Measurements from ENCODE around the gene PRKCQ.

PRKCQ gene

DNA sequence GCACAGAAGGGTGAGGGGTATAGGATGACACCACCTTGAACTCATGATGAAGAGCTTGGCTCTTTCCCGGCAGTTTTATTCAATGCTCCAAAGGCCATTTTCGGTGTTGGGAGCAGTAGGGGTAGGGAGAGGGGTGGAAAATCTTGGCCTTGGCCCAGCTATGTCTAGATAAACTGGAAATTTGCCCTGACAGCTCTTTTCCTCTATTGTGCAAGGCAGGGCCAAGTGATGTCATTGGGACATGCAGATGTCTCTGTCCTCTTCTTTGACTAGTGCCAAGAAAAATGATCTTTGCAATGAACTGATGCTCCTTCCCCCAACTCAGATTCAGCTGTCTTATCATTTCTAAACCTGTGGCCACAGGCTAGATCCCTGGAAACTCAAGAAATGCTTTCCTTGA lies 27.7 kb upstream of the PRKCQ start:
- CTCF ChIA-PET, result no interaction called here
- POLR2A ChIA-PET, result no interaction called here
- no peak for DNase-seq (ENCODE audit: low read depth, low spot score)
- TF ChIP-seq, protein P1, sequence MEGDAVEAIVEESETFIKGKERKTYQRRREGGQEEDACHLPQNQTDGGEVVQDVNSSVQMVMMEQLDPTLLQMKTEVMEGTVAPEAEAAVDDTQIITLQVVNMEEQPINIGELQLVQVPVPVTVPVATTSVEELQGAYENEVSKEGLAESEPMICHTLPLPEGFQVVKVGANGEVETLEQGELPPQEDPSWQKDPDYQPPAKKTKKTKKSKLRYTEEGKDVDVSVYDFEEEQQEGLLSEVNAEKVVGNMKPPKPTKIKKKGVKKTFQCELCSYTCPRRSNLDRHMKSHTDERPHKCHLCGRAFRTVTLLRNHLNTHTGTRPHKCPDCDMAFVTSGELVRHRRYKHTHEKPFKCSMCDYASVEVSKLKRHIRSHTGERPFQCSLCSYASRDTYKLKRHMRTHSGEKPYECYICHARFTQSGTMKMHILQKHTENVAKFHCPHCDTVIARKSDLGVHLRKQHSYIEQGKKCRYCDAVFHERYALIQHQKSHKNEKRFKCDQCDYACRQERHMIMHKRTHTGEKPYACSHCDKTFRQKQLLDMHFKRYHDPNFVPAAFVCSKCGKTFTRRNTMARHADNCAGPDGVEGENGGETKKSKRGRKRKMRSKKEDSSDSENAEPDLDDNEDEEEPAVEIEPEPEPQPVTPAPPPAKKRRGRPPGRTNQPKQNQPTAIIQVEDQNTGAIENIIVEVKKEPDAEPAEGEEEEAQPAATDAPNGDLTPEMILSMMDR (IDR thresholded peaks at IDR 0.05; ENCODE audit: insufficient read depth, low read length, missing control alignments), result no peak
- no peak overlapping the region for H3K4me3 ChIP-seq (ENCODE audit: low read depth, low read length)

DNA sequence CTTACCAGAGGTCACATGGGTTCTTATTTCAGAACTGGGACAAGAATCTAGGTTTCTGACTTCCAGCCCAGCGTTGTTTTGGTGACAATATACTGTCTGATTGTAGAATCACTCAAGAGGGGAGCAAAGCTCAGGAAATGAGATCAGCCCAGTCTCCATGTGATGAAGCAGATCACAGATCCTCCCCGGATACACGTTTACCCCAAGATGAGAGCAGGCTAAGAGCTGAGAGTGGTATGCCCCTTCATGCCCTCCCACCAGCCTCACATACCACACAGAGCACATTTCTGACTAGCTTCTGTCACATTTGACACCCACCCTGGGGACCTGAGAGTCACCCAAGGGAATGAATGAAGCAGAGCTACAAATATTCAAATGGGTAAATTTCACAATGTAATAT lies 27.1 kb upstream of the PRKCQ start:
- POLR2A ChIA-PET, result no interaction called here
- TF ChIP-seq, protein P1 (IDR thresholded peaks at IDR 0.05; ENCODE audit: insufficient read depth, low read length, missing control alignments), result no peak
- H3K4me3 ChIP-seq (ENCODE audit: low read depth, low read length), result no peak overlapping the region
- CTCF ChIA-PET, result no interaction called here
- DNase-seq (ENCODE audit: low read depth, low spot score), result no peak

DNA sequence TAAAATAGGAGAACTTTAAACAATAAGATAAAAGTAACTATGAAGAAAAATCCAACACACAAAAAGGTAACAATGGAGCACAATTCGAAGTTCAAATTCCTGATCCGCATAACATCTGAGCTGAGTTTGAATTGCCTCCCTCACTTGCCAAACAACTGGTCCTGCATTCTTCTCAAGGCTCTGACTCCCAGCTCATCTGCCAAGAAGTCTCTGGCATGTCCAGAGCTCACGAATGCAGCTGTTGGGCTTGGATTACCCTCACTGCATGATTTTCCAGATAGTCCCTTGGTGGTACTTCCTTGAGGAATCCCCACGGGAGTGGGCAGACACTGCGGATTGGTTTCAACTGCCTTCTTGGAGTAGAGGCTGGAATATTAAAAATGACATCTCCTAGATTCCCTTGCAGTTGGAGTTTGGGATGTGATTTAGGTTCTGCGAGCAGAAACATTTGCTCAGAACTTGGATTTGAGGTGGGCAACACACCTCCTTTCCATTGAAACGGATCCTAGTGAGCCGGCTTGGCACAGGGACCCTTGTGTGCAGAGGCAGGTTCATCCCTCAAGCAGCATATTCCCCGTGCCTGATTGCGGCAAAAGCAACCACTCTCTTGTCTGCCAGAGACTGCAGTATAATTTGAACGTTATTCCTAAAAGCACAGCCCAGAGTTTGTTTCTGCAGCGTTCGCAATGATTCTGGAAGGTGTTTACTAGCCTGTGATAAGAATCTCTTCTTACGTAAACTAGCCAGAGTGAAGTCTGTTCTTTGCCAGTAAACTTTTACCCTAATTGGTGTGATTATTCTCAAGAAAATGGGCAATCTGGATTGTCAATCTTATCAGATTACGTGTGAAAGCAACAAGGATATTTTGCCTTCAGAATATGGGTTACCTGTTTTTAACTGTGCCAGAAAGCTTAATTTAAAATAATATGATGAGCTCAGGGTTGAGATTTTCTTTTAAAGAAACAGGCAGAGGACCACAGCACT lies 23.4 kb upstream of the PRKCQ start:
- POLR2A ChIA-PET, result no interaction called here
- CTCF ChIA-PET, result no interaction called here
- no peak overlapping the region for H3K4me3 ChIP-seq (ENCODE audit: low read depth, low read length)
- no peak for DNase-seq (ENCODE audit: low read depth, low spot score)
- TF ChIP-seq, protein P1 (IDR thresholded peaks at IDR 0.05; ENCODE audit: insufficient read depth, low read length, missing control alignments), result no peak

DNA sequence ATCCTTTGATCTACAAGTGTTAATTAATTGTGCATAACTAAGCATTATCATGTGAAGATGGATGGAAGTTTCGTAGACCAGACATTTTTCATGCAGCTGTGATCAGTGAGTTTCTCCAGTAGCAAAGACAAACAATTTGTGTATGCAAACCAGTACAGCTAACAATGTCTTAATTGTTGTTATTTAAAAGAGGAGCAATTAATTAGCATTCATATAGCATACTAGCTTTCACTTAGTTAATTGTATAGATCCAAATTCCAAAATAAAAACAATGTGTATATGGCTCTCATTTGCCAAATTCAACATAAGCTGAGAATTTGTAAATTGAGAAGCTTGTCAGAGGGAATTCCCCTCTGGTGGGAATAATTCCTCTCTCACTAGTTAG lies 22.6 kb upstream of the PRKCQ start:
- TF ChIP-seq, protein P1 (IDR thresholded peaks at IDR 0.05; ENCODE audit: insufficient read depth, low read length, missing control alignments), result no peak
- ChIA-PET POLR2A (no interaction called here), CTCF (no interaction called here)
- H3K4me3 ChIP-seq (ENCODE audit: low read depth, low read length), result no peak overlapping the region
- no peak for DNase-seq (ENCODE audit: low read depth, low spot score)

DNA sequence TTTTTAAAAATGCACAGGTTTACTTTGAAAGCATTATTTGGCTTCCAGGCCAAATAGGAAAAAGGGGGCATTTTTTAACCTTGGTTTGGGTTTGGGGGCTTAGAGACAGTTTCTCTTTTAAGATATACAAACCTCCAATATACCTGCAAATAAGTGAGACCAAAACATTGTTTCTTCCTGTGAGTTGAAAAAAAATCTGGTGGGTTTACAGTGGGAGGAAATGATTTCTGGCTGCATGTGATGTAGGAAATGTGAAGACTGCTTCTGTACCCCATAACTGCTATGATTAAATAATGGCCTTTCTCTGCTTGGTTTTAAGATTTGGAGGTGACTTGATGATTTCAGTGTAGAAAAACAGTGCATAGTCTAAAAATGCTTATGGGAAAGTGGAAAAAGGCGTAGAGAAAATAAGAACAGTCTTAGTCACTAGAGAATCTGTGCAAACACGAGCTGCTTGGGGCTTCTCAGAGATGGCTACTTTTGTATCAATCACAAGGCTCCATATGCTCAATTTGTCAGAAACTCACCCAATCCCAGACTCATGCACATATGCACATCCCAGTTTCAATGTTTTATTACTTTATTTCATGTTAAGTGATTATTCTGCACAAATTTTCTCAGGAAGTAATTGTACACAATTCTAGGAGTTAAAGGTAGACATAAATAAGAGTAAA lies 22.1 kb upstream of the PRKCQ start:
- POLR2A ChIA-PET, result no interaction called here
- CTCF ChIA-PET, result no interaction called here

More for the DNA sequence above, 22.1 kb upstream of the PRKCQ start:
- no peak for DNase-seq (ENCODE audit: low read depth, low spot score)
- no peak overlapping the region for H3K4me3 ChIP-seq (ENCODE audit: low read depth, low read length)
- TF ChIP-seq, protein P1 (IDR thresholded peaks at IDR 0.05; ENCODE audit: insufficient read depth, low read length, missing control alignments), result no peak
